Neural cell (in vitro differentiated cells): Measurements from ENCODE around the gene EPAS1. TPM values are rescaled to one million over a fixed set of nuclear protein-coding genes. Genes with fewer than 3 reads are reported as not detected.

Experiments
- H2AFZ ChIP-seq: fragments of 200-600, 300-800 bp; sonication (generic), shearing (Covaris generic); 2 replicates; pipeline ENCODE4 v1.6.0; 2014; ENCODE audit warnings: low read depth, mild to moderate bottlenecking, antibody characterized with exemption, low read length, moderate library complexity
- H3F3A ChIP-seq: fragments of 200-600 bp; shearing (Covaris generic); 2 replicates; pipeline ENCODE4 v1.6.1; 2016; ENCODE audit warnings: mild to moderate bottlenecking, moderate library complexity, mixed read lengths, antibody characterized with exemption, low read length; ENCODE audit not compliant: insufficient read depth, poor library complexity, severe bottlenecking
- H3K27ac ChIP-seq: fragments of 200-600, 300-800 bp; sonication (generic), shearing (Covaris generic); 2 replicates; pipeline ENCODE4 v1.5.1; 2014; ENCODE audit warnings: mild to moderate bottlenecking, low read length, moderate library complexity
- H3K27me3 ChIP-seq: fragments of 300-800, 200-600 bp; sonication (generic), shearing (Covaris generic); 2 replicates; pipeline ENCODE4 v1.6.0; 2014; ENCODE audit warnings: mild to moderate bottlenecking, low read depth, low read length, moderate library complexity; ENCODE audit not compliant: insufficient read depth
- H3K36me3 ChIP-seq: fragments of 300-800, 200-600 bp; sonication (generic), shearing (Covaris generic); 2 replicates; pipeline ENCODE4 v1.5.1; 2014; ENCODE audit warnings: mild to moderate bottlenecking, antibody characterized with exemption, low read length, moderate library complexity; ENCODE audit not compliant: insufficient read depth
- H3K4me2 ChIP-seq: fragments of 300-800, 200-600 bp; sonication (generic), shearing (Covaris generic); 2 replicates; pipeline ENCODE4 v1.6.0; 2014; ENCODE audit warnings: mild to moderate bottlenecking, low read length
- H3K4me3 ChIP-seq: fragments of 300-800, 200-600 bp; sonication (generic), shearing (Covaris generic); 2 replicates; pipeline ENCODE4 v1.5.1; 2014; ENCODE audit warnings: mild to moderate bottlenecking, low read length, moderate library complexity
- H3K79me2 ChIP-seq: fragments of 200-600 bp; shearing (Covaris generic); replicated peaks from 2 replicates; pipeline ENCODE4 v1.6.0; 2014; ENCODE audit warnings: mild to moderate bottlenecking, low read length, moderate library complexity; ENCODE audit not compliant: insufficient read depth
- H3K9ac ChIP-seq: fragments of 300-800, 200-600 bp; sonication (generic), shearing (Covaris generic); 2 replicates; pipeline ENCODE4 v1.6.1; 2016; ENCODE audit warnings: mild to moderate bottlenecking, low read length, mixed read lengths
- H3K9me2 ChIP-seq: fragments of 200-600 bp; shearing (Covaris generic); 2 replicates; pipeline ENCODE4 v1.6.1; 2016; ENCODE audit warnings: mild to moderate bottlenecking, low read length, mixed read lengths; ENCODE audit not compliant: insufficient read depth
- H3K9me3 ChIP-seq: fragments of 200-600, 300-800 bp; sonication (generic), shearing (Covaris generic); 2 replicates; pipeline ENCODE4 v1.6.1; 2016; ENCODE audit warnings: mild to moderate bottlenecking, mixed run types, low read length, moderate library complexity, mixed read lengths
- H4K20me1 ChIP-seq: fragments of 200-600 bp; shearing (Covaris generic); 2 replicates; pipeline ENCODE4 v1.6.1; 2016; ENCODE audit warnings: mild to moderate bottlenecking, mixed run types; ENCODE audit not compliant: insufficient read depth
- CTCF ChIP-seq: fragments of 450-650 bp; IDR thresholded peaks from 2 replicates; pipeline ENCODE4 v1.5.1; 2014; ENCODE audit warnings: antibody characterized with exemption, mild to moderate bottlenecking, moderate library complexity; ENCODE audit not compliant: poor library complexity, severe bottlenecking
- EP300 ChIP-seq: fragments of 450-650 bp; conservative IDR thresholded peaks from 2 replicates; pipeline ENCODE4 v1.6.1; 2014; ENCODE audit warnings: antibody characterized with exemption, mild to moderate bottlenecking, moderate library complexity; ENCODE audit not compliant: poor library complexity, severe bottlenecking
- EZH2 ChIP-seq: fragments of 200-600, 300-800 bp; shearing (Covaris generic), sonication (generic); IDR thresholded peaks from 2 replicates; pipeline ENCODE4 v1.6.1; 2014; ENCODE audit warnings: antibody characterized with exemption, low read length, borderline replicate concordance, mild to moderate bottlenecking; ENCODE audit not compliant: insufficient read depth, poor library complexity, severe bottlenecking
- MXI1 ChIP-seq: fragments of 450-650 bp; conservative IDR thresholded peaks from 2 replicates; pipeline ENCODE4 v1.6.1; 2014; ENCODE audit warnings: antibody characterized with exemption, mild to moderate bottlenecking; ENCODE audit not compliant: poor library complexity, severe bottlenecking
- POLR2AphosphoS5 ChIP-seq: IDR thresholded peaks from 2 replicates; pipeline ENCODE4 v1.6.1; 2012
- RAD21 ChIP-seq: fragments of 450-650 bp; conservative IDR thresholded peaks from 2 replicates; pipeline ENCODE4 v1.6.1; 2014; ENCODE audit warnings: antibody characterized with exemption, mild to moderate bottlenecking, moderate library complexity
- REST ChIP-seq: IDR thresholded peaks from 2 replicates; pipeline ENCODE4 v1.6.1; 2012; ENCODE audit warnings: borderline replicate concordance
- SMC3 ChIP-seq: fragments of 450-650 bp; conservative IDR thresholded peaks from 2 replicates; pipeline ENCODE4 v1.6.1; 2014; ENCODE audit warnings: antibody characterized with exemption, mild to moderate bottlenecking, moderate library complexity; ENCODE audit not compliant: poor library complexity
- TAF1 ChIP-seq: IDR thresholded peaks from 2 replicates; pipeline ENCODE4 v1.6.1; 2012; ENCODE audit warnings: low read depth
- polyA plus RNA-seq: library from polyadenylated mRNA; depleted of rRNA; stranded (reverse); fragments of >200 nt; gene quantifications from 2 replicates; pipeline ENCODE4 v1.2.3, GENCODE V29; 2014

Gene EPAS1
- polyA plus RNA-seq, 1 donor from 2014 or later, result not detected

GRCh38 chr2:46249654-46250053, 47.6 kb upstream of the EPAS1 start:
- H3K9me2 ChIP-seq, result no peaks in the 10 kb centered on the region
- H3K9me3 ChIP-seq, result no peaks in the 10 kb centered on the region
- no peak overlapping the region for H3K27ac ChIP-seq
- H3K9ac ChIP-seq, result no peak overlapping the region
- H3F3A ChIP-seq, result no peaks in the 10 kb centered on the region
- H2AFZ ChIP-seq, result no peak overlapping the region
- no peaks in the 10 kb centered on the region for H3K27me3 ChIP-seq
- no peak for TF ChIP-seq POLR2AphosphoS5
- no peak for TF ChIP-seq REST
- TF ChIP-seq RAD21, result no peak
- H3K4me2 ChIP-seq, result no peak overlapping the region
- H3K4me3 ChIP-seq, result no peak overlapping the region
- H4K20me1 ChIP-seq, result no peaks in the 10 kb centered on the region
- H3K79me2 ChIP-seq, result no peaks in the 10 kb centered on the region
- no peaks in the 10 kb centered on the region for H3K36me3 ChIP-seq

GRCh38 chr2:46252891-46253659, 44.1 kb upstream of the EPAS1 start:
- Histone ChIP-seq H3K9me3 (no peaks in the 10 kb centered on the region), H3K4me3 (no peak overlapping the region), H3K27me3 (no peaks in the 10 kb centered on the region), H3K79me2 (no peaks in the 10 kb centered on the region), H3K27ac (no peak overlapping the region), H3K4me2 (no peak overlapping the region), H3F3A (no peaks in the 10 kb centered on the region), H3K9me2 (no peaks in the 10 kb centered on the region), H3K9ac (no peak overlapping the region), H2AFZ (no peak overlapping the region), H4K20me1 (no peaks in the 10 kb centered on the region), H3K36me3 (no peaks in the 10 kb centered on the region)
- TF ChIP-seq EP300 (peak; percentile 56), MXI1 (no peak)

- Histone ChIP-seq H3K4me3 (no peak overlapping the region), H3K9me3 (no peaks in the 10 kb centered on the region), H3K79me2 (no peaks in the 10 kb centered on the region), H3K9me2 (no peaks in the 10 kb centered on the region), H3K9ac (no peak overlapping the region), H4K20me1 (no peaks in the 10 kb centered on the region), H3F3A (no peaks in the 10 kb centered on the region), H3K27me3 (no peaks in the 10 kb centered on the region), H3K4me2 (no peak overlapping the region), H3K36me3 (no peaks in the 10 kb centered on the region), H2AFZ (no peak overlapping the region), H3K27ac (no peak overlapping the region)
- no peak for TF ChIP-seq EZH2
- no peak for TF ChIP-seq REST
- no peak for TF ChIP-seq CTCF
- no peak for TF ChIP-seq SMC3
- no peak for TF ChIP-seq TAF1
- TF ChIP-seq EP300, result no peak
- no peak for TF ChIP-seq RAD21
- no peak for TF ChIP-seq MXI1
- no peak for TF ChIP-seq POLR2AphosphoS5
Observed at GRCh38 chr2:46254474-46254873, 42.7 kb upstream of the EPAS1 start.
